Liver (tissue), 9 donors: ENCODE measurements around the gene F12. TPM values are rescaled to one million over a fixed set of nuclear protein-coding genes. Genes with fewer than 3 reads are reported as not detected.

Experiments used
- DNase-seq: peaks from one replicate; pipeline ENCODE4 v3.0.0-alpha.2; 2017; ENCODE audit warnings: low spot score
- H3K27ac ChIP-seq, 2 donors: one replicate each; pipeline ENCODE4 v1.7.0; 2013; ENCODE audit warnings: inconsistent platforms in 2 of 2, low read length in 2 of 2, control low read depth in 1 of 2, low read depth in 1 of 2, mild to moderate bottlenecking in 1 of 2
- H3K27me3 ChIP-seq, 4 donors: one replicate each; pipeline versions ENCODE4 v1.6.1 to v1.7.0; 2013; ENCODE audit warnings: low read length in 3 of 4, inconsistent platforms in 1 of 4, mild to moderate bottlenecking in 1 of 4, moderate library complexity in 1 of 4; ENCODE audit not compliant: control insufficient read depth in 4 of 4, insufficient read depth in 4 of 4
- H3K36me3 ChIP-seq, 4 donors: one replicate each; pipeline versions ENCODE4 v1.6.1 to v1.7.0; 2013; ENCODE audit warnings: low read length in 3 of 4, mild to moderate bottlenecking in 3 of 4, low read depth in 1 of 4, moderate library complexity in 1 of 4; ENCODE audit not compliant: control insufficient read depth in 4 of 4, insufficient read depth in 3 of 4
- H3K4me1 ChIP-seq, 4 donors: one replicate each; pipeline versions ENCODE4 v1.6.1 to v1.7.0; 2013; ENCODE audit warnings: low read length in 3 of 4, mild to moderate bottlenecking in 3 of 4, moderate library complexity in 1 of 4; ENCODE audit not compliant: control insufficient read depth in 4 of 4, insufficient read depth in 4 of 4
- H3K4me3 ChIP-seq, 3 donors: one replicate each; pipeline versions ENCODE4 v1.6.1 to v1.7.0; 2013; ENCODE audit warnings: low read length in 3 of 3, control low read depth in 1 of 3, low read depth in 1 of 3, mild to moderate bottlenecking in 1 of 3
- H3K9ac ChIP-seq, 2 donors: one replicate each; pipeline ENCODE4 v1.7.0; 2013; ENCODE audit warnings: low read length in 2 of 2, mild to moderate bottlenecking in 2 of 2, moderate library complexity in 2 of 2, control low read depth in 1 of 2, low read depth in 1 of 2
- H3K9me3 ChIP-seq, 4 donors: one replicate each; pipeline versions ENCODE4 v1.6.1 to v1.7.0; 2013; ENCODE audit warnings: low read length in 3 of 4; ENCODE audit not compliant: control insufficient read depth in 4 of 4
- EGR1 ChIP-seq, 2 donors: IDR thresholded peaks; 2 replicates each; pipeline ENCODE4 v1.6.1; 2016 to 2018; ENCODE audit warnings: antibody characterized with exemption in 2 of 2, low read depth in 2 of 2
- FOXA1 ChIP-seq: IDR thresholded peaks from 2 replicates; pipeline ENCODE4 v1.6.1; 2016; ENCODE audit warnings: antibody characterized with exemption
- FOXA2 ChIP-seq: IDR thresholded peaks from 2 replicates; pipeline ENCODE4 v1.6.1; 2016; ENCODE audit warnings: antibody characterized with exemption
- GABPA ChIP-seq, 2 donors: IDR thresholded peaks in 1 of 2; conservative IDR thresholded peaks in 1 of 2; 2 replicates each; pipeline ENCODE4 v1.6.1; 2016; ENCODE audit warnings: antibody characterized with exemption in 2 of 2, mild to moderate bottlenecking in 1 of 2, moderate library complexity in 1 of 2
- HNF4A ChIP-seq, 2 donors: conservative IDR thresholded peaks; 2 replicates each; pipeline ENCODE4 v1.6.1; 2016; ENCODE audit warnings: antibody characterized with exemption in 2 of 2, mild to moderate bottlenecking in 2 of 2
- HNF4G ChIP-seq: IDR thresholded peaks from 2 replicates; pipeline ENCODE4 v1.6.1; 2016; ENCODE audit warnings: antibody characterized with exemption
- JUND ChIP-seq, 2 donors: IDR thresholded peaks; 2 replicates each; pipeline ENCODE4 v1.6.1; 2016; ENCODE audit warnings: antibody characterized with exemption in 2 of 2
- NR2F2 ChIP-seq: IDR thresholded peaks from 2 replicates; pipeline ENCODE4 v1.6.1; 2016; ENCODE audit warnings: antibody characterized with exemption
- RAD21 ChIP-seq, 2 donors: IDR thresholded peaks; 2 replicates each; pipeline ENCODE4 v1.6.1; 2016; ENCODE audit warnings: antibody characterized with exemption in 2 of 2, mild to moderate bottlenecking in 2 of 2
- RXRA ChIP-seq, 2 donors: IDR thresholded peaks; 2 replicates each; pipeline ENCODE4 v1.6.1; 2017 to 2018; ENCODE audit warnings: antibody characterized with exemption in 2 of 2, mild to moderate bottlenecking in 1 of 2
- SP1 ChIP-seq: IDR thresholded peaks from 2 replicates; pipeline ENCODE4 v1.6.1; 2018; ENCODE audit warnings: antibody characterized with exemption, mild to moderate bottlenecking
- TAF1 ChIP-seq: conservative IDR thresholded peaks from 2 replicates; pipeline ENCODE4 v1.6.1; 2016; ENCODE audit warnings: antibody characterized with exemption, mild to moderate bottlenecking
- YY1 ChIP-seq: IDR thresholded peaks from 2 replicates; pipeline ENCODE4 v1.6.1; 2016; ENCODE audit warnings: antibody characterized with exemption, mild to moderate bottlenecking
- WGBS: extraction: QIAGEN DNeasy Blood & Tissue Kit; methylation state at CpG from one replicate; pipeline ENCODE4 v1.1.7; 2013; 5-methylcytosine and 5-hydroxymethylcytosine counted together
- polyA plus RNA-seq, 2 donors: library from polyadenylated mRNA; stranded (reverse) in 1 of 2; unstranded in 1 of 2; fragments of 200-250 nt in 1 of 2; fragments of >200 nt in 1 of 2; fragmentation: Nextera tagmentation in 1 of 2; extraction: Ambion mirVana in 1 of 2; gene quantifications; one replicate each; pipeline versions ENCODE4 v1.2.1 to v1.2.3, GENCODE V29; 2013 to 2015
- total RNA-seq, 2 donors: library from RNA; depleted of rRNA; stranded (reverse); fragments of >200 nt; gene quantifications; one replicate each; pipeline ENCODE4 v1.2.3, GENCODE V29; 2014
- TF ChIP-seq, protein P1 (sequence below): IDR thresholded peaks from 2 replicates; pipeline ENCODE4 v1.6.1; 2016; ENCODE audit warnings: antibody characterized with exemption
- TF ChIP-seq, protein P2 (sequence below): IDR thresholded peaks from 2 replicates; pipeline ENCODE4 v1.6.1; 2016; ENCODE audit warnings: antibody characterized with exemption
- TF ChIP-seq, protein P3 (sequence below): IDR thresholded peaks from 2 replicates; pipeline ENCODE4 v1.6.1; 2016; ENCODE audit warnings: antibody characterized with exemption, mild to moderate bottlenecking
- TF ChIP-seq, protein P4 (sequence below): IDR thresholded peaks from 2 replicates; pipeline ENCODE4 v1.6.1; 2016; ENCODE audit warnings: antibody characterized with exemption
- TF ChIP-seq, protein P5 (sequence below): fragments of 150-350 bp; IDR thresholded peaks from 2 replicates; pipeline ENCODE4 v1.5.1; 2017; ENCODE audit warnings: improper control_type of control experiment, low read depth, low read length; ENCODE audit not compliant: missing input control
- donor health status: healthy.
- donor health status: healthy.
- donor health status: healthy.
- donor health status: healthy.
- donor health status: healthy.

The F12 gene
- total and polyA plus RNA-seq, 4 donors = 27.7 to 328 (median 275) TPM

DNA sequence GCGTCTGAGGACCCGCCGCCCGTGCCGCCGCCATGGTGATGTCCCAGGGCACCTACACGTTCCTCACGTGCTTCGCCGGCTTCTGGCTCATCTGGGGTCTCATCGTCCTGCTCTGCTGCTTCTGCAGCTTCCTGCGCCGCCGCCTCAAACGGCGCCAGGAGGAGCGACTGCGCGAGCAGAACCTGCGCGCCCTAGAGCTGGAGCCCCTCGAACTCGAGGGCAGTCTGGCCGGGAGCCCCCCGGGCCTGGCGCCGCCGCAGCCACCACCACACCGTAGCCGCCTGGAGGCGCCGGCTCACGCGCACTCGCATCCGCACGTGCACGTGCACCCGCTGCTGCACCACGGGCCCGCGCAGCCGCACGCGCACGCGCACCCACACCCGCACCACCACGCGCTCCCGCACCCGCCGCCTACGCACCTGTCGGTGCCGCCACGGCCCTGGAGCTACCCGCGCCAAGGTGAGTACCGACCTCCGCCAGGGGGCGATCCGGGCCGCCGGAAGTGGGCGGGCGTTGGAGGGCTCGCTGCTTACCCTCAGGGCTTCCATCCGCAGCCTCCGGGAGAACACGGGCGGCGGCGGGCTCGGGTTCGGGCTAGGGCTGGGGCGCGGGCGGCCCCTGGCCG is 45.8 kb upstream of the F12 start:
- peak; percentile 90 for DNase-seq
- no peaks in the 10 kb centered on the region for H3K9me3 ChIP-seq
- peak overlapping the region in 1 of 2 donors; percentile 66 for H3K9ac ChIP-seq
- peak overlapping the region; percentile 67 to 80 for H3K27ac ChIP-seq
- TF ChIP-seq, protein P1, sequence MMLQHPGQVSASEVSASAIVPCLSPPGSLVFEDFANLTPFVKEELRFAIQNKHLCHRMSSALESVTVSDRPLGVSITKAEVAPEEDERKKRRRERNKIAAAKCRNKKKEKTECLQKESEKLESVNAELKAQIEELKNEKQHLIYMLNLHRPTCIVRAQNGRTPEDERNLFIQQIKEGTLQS = no peak
- TF ChIP-seq RXRA (IDR thresholded peaks at IDR 0.05) (no peak), EGR1 (IDR thresholded peaks at IDR 0.05; ENCODE audit: low read depth in 2 of 2) (peak in 1 of 2 donors; percentile 49), GABPA (IDR thresholded peaks at IDR 0.05 in 1 of 2, conservative IDR thresholded peaks at IDR 0.05 in 1 of 2) (peak in 1 of 2 donors; percentile 34), HNF4G (no peak), FOXA2 (no peak), FOXA1 (no peak), JUND (IDR thresholded peaks at IDR 0.05) (no peak), TAF1 (no peak), RAD21 (IDR thresholded peaks at IDR 0.05) (peak in 1 of 2 donors; percentile 50), HNF4A (conservative IDR thresholded peaks at IDR 0.05) (no peak), NR2F2 (no peak), SP1 (no peak), YY1 (no peak)
- TF ChIP-seq, protein P2, sequence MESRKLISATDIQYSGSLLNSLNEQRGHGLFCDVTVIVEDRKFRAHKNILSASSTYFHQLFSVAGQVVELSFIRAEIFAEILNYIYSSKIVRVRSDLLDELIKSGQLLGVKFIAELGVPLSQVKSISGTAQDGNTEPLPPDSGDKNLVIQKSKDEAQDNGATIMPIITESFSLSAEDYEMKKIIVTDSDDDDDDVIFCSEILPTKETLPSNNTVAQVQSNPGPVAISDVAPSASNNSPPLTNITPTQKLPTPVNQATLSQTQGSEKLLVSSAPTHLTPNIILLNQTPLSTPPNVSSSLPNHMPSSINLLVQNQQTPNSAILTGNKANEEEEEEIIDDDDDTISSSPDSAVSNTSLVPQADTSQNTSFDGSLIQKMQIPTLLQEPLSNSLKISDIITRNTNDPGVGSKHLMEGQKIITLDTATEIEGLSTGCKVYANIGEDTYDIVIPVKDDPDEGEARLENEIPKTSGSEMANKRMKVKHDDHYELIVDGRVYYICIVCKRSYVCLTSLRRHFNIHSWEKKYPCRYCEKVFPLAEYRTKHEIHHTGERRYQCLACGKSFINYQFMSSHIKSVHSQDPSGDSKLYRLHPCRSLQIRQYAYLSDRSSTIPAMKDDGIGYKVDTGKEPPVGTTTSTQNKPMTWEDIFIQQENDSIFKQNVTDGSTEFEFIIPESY = no peak
- TF ChIP-seq, protein P3, sequence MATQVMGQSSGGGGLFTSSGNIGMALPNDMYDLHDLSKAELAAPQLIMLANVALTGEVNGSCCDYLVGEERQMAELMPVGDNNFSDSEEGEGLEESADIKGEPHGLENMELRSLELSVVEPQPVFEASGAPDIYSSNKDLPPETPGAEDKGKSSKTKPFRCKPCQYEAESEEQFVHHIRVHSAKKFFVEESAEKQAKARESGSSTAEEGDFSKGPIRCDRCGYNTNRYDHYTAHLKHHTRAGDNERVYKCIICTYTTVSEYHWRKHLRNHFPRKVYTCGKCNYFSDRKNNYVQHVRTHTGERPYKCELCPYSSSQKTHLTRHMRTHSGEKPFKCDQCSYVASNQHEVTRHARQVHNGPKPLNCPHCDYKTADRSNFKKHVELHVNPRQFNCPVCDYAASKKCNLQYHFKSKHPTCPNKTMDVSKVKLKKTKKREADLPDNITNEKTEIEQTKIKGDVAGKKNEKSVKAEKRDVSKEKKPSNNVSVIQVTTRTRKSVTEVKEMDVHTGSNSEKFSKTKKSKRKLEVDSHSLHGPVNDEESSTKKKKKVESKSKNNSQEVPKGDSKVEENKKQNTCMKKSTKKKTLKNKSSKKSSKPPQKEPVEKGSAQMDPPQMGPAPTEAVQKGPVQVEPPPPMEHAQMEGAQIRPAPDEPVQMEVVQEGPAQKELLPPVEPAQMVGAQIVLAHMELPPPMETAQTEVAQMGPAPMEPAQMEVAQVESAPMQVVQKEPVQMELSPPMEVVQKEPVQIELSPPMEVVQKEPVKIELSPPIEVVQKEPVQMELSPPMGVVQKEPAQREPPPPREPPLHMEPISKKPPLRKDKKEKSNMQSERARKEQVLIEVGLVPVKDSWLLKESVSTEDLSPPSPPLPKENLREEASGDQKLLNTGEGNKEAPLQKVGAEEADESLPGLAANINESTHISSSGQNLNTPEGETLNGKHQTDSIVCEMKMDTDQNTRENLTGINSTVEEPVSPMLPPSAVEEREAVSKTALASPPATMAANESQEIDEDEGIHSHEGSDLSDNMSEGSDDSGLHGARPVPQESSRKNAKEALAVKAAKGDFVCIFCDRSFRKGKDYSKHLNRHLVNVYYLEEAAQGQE = no peak
- TF ChIP-seq, protein P4, sequence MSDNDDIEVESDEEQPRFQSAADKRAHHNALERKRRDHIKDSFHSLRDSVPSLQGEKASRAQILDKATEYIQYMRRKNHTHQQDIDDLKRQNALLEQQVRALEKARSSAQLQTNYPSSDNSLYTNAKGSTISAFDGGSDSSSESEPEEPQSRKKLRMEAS = no peak
- TF ChIP-seq, protein P5, sequence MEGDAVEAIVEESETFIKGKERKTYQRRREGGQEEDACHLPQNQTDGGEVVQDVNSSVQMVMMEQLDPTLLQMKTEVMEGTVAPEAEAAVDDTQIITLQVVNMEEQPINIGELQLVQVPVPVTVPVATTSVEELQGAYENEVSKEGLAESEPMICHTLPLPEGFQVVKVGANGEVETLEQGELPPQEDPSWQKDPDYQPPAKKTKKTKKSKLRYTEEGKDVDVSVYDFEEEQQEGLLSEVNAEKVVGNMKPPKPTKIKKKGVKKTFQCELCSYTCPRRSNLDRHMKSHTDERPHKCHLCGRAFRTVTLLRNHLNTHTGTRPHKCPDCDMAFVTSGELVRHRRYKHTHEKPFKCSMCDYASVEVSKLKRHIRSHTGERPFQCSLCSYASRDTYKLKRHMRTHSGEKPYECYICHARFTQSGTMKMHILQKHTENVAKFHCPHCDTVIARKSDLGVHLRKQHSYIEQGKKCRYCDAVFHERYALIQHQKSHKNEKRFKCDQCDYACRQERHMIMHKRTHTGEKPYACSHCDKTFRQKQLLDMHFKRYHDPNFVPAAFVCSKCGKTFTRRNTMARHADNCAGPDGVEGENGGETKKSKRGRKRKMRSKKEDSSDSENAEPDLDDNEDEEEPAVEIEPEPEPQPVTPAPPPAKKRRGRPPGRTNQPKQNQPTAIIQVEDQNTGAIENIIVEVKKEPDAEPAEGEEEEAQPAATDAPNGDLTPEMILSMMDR = peak; percentile 57
- no peaks in the 10 kb centered on the region for H3K27me3 ChIP-seq
- under 1% methylated on average over 80 of the region's 80 CpGs for WGBS
- H3K36me3 ChIP-seq = no peaks in the 10 kb centered on the region
- H3K4me1 ChIP-seq = peaks cover 3 to 27% (median 15%) of the 10 kb centered on the region in 4 donors
- H3K4me3 ChIP-seq = peak overlapping the region; percentile 55 to 81 (median 60)
